CD4-positive, alpha-beta T cell treated with Interleukin-2 at 100 ng/mL for 4 hours (primary cell): ENCODE measurements around the gene UXS1.

Experiments used
- DNase-seq: peaks from one replicate; pipeline ENCODE4 v3.0.0-alpha.2; 2020; ENCODE audit warnings: low spot score

Gene UXS1

GRCh38 chr2:106108351-106108750 lies 85.8 kb downstream of the UXS1 start:
- DNase-seq = peak; percentile 26

- peak; percentile 66 for DNase-seq
These were observed 86.5 kb downstream of the UXS1 start for GRCh38 chr2:106107509-106108131.

DNA sequence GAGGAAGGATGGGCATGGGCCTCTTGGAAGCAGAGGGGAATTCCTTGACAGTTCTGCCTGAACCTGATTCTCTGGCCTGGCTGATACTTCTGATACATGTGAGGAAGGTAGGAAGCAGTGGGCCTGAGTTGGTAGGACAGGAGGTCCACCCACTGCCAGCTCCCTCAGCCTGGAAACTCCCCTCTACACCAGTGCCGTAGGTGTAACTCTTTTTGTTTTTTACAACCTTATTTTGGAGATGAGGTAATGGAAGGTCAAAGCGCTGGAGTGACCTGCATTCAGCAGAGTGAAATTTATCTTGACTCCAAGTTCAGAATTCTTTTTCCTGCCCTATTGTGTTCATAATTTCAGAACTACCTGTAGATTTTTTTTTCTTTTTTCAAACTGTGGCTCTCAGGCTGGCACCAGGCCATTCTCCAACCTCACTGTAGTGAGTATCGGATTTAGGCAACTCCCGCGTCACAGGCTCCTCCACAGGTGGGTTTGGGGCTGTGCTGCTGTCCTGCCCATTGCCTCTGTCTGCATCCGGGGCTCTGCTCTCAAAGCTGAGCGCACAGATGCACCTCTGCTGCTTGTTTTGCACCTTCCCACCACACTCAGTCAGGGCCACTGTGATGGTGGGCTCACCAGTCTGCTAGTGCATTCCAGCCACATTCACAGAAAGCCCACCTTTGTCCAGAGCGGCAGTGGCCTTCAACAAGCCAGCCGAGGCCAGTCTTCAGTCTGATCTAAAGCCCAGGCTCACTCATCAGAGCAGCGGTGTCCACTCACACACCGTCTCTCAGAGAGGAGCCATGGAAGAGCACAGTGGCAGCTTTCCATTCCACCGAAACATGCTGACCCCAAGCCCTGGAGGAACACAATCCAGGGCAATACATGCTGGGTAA lies 87.2 kb downstream of the UXS1 start:
- no peak for DNase-seq

- DNase-seq = no peak
These were observed 88.8 kb downstream of the UXS1 start for GRCh38 chr2:106105151-106105922.

DNA sequence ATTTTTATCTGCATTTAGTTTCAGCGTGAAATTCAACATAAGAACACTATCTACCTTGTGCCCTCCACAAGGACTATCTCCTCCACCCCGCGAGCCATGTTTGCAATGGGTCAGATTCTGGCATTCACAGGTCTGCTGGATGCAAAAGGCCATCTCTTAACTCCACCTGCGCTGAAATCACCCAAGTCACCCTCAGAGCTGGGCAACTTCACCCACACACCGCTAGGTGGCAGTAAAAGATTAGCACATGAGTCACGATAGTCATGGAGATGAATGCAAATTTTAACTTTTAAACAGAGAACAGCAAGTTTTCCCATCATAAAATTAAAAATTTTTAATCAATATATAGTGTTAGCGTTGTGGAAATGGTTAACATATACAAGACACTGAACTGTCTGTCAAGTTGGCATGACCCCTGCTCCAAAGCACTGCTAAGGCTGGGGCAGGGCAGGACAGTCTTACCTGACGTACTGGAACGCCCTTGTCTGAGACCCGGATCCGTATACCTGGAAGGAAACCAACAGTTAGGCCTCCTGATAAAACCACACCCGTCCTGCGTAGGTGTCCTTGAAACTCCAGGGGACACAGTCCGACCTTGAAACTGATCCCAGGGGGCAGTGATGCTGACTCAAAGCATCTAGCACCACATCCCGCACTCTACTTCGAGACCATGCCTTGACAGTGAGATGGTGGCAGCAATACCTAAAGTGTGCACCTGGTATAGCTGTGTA lies 89.6 kb downstream of the UXS1 start:
- DNase-seq = peak; percentile 85

DNA sequence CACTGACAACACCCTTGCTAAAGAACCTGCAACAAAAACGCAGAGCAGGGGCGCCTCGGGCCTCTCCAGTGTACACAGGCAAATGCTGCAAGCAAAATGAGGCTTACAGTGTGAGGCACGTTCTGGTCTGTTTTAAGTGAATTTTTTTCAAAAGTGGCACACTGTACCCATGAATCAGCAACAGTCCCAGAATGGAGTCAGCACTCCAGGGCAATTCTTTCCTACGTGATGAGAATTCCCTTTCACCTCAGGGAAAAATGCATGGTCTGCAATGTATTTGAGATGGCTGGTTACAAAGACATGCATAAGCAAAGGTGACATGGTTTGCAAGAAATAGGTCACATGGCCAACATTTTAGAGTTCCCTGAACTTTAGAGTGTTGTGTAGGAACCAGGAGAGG lies 94.4 kb downstream of the UXS1 start:
- no peak for DNase-seq

GRCh38 chr2:106098664-106099063 lies 95.4 kb downstream of the UXS1 start:
- no peak for DNase-seq

DNA sequence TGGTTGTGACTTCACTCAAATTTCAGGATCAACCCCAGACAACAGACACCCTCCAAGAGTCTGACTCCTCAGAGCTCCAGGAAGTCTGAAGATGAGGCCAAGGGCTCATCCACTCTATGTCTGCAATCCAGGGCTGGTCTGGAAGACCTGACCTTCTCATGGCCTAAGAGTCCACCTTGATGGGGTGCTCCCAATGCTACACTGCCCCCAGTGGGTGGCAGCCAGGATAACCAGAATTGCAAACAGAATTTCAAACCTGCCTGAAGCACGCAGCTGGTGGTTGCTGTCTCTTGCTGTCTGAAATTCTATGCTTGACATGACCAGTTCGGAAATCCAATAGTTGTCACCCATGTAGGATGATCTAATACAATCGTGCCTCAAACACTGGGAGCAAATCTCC lies 96.0 kb downstream of the UXS1 start:
- peak; percentile 31 for DNase-seq

- no peak for DNase-seq
These were observed 96.8 kb downstream of the UXS1 start for GRCh38 chr2:106097038-106098000.

GRCh38 chr2:106096299-106097037 lies 97.6 kb downstream of the UXS1 start:
- DNase-seq = peak; percentile 52

- peak; percentile 87 for DNase-seq
These were observed 98.4 kb downstream of the UXS1 start for GRCh38 chr2:106095478-106096298.

DNA sequence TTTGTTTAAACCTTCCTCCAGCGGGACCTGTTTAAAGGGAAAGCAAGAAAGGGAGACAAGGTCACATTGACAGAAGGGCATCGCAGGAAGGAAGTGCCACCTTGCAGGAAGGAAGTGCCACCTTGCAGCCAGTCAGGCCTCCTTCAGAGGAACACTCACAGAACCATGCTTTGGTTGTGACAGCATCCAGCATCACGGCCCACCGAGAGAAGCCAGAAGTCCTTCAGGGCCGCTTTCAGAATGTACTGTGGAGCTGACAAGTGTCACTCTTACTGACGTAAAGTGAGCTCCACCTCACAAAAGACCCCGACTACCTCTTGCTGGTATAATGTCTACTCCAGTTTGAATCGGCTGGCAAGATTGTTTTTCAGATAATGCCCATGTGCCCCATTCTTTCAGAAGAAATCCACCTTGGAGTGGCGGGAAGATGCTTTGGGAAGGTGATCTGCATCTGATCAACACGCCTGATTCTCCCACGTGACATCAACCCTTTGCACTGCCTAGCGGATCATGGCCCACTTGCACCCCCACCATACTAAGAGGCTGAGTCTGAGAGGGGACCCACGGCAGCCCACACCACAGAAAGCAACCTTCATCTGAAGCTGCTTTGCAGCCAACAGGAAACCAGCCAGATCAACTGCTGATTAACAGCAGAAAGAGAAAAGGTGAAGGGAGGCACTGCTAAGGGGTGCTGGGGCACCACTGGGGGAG lies 99.8 kb downstream of the UXS1 start:
- peak; percentile 80 for DNase-seq

- DNase-seq = no peak
These were observed 103.0 kb downstream of the UXS1 start for GRCh38 chr2:106090916-106091618.

GRCh38 chr2:106089611-106090010 lies 104.5 kb downstream of the UXS1 start:
- DNase-seq = no peak

- DNase-seq = peak; percentile 74
These were observed 108.7 kb downstream of the UXS1 start for GRCh38 chr2:106085181-106085940.

GRCh38 chr2:106080959-106081358 lies 113.1 kb downstream of the UXS1 start:
- no peak for DNase-seq

- no peak for DNase-seq
These were observed 116.0 kb downstream of the UXS1 start for GRCh38 chr2:106078096-106078495.
